Lower leg skin (tissue), 3 donors: ENCODE results near the gene ADM.

Experiments
- POLR2A ChIP-seq, 2 donors: fragments of 450-650 bp; IDR thresholded peaks; one replicate each; pipeline ENCODE4 v1.6.1; 2016 to 2017; ENCODE audit warnings: antibody characterized with exemption in 2 of 2, mild to moderate bottlenecking in 1 of 2, moderate library complexity in 1 of 2
- TF ChIP-seq, protein P1 (sequence below), 3 donors: fragments of 450-650 bp; IDR thresholded peaks; one replicate each; pipeline ENCODE4 v1.5.1; 2016; ENCODE audit warnings: antibody characterized with exemption in 3 of 3, mild to moderate bottlenecking in 3 of 3, moderate library complexity in 2 of 3

DNA sequence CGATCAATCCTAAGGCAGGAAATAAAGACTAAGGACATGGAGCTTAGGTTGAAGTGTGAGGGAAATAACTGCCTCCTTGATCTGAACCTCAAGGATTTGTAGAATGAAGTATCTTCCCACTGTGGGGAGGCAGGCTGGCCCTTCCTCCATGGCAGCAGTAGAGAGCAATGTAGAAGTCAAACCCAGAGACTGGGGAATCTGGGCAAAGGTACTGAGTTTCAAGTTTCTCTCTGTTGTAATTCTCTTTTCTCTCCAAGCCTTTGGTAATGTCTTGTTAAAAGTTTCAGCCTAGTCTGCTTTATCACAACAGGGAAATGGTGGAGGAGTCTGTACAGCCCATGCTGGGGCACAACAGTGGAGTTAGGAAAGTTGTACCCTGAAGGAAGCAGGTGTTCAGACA, 49.5 kb downstream of the ADM start:
- TF ChIP-seq, protein P1, sequence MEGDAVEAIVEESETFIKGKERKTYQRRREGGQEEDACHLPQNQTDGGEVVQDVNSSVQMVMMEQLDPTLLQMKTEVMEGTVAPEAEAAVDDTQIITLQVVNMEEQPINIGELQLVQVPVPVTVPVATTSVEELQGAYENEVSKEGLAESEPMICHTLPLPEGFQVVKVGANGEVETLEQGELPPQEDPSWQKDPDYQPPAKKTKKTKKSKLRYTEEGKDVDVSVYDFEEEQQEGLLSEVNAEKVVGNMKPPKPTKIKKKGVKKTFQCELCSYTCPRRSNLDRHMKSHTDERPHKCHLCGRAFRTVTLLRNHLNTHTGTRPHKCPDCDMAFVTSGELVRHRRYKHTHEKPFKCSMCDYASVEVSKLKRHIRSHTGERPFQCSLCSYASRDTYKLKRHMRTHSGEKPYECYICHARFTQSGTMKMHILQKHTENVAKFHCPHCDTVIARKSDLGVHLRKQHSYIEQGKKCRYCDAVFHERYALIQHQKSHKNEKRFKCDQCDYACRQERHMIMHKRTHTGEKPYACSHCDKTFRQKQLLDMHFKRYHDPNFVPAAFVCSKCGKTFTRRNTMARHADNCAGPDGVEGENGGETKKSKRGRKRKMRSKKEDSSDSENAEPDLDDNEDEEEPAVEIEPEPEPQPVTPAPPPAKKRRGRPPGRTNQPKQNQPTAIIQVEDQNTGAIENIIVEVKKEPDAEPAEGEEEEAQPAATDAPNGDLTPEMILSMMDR (IDR thresholded peaks at IDR 0.05), result no peak
- no peak for TF ChIP-seq POLR2A (IDR thresholded peaks at IDR 0.05)
